ENCODE measurements around the gene E2F1. TPM values are rescaled to one million over a fixed set of nuclear protein-coding genes. Genes with fewer than 3 reads are reported as not detected.

E2F1 gene
- total RNA-seq, 2 donors from 2014 or later, result 4.6 to 23.3 TPM

DNA sequence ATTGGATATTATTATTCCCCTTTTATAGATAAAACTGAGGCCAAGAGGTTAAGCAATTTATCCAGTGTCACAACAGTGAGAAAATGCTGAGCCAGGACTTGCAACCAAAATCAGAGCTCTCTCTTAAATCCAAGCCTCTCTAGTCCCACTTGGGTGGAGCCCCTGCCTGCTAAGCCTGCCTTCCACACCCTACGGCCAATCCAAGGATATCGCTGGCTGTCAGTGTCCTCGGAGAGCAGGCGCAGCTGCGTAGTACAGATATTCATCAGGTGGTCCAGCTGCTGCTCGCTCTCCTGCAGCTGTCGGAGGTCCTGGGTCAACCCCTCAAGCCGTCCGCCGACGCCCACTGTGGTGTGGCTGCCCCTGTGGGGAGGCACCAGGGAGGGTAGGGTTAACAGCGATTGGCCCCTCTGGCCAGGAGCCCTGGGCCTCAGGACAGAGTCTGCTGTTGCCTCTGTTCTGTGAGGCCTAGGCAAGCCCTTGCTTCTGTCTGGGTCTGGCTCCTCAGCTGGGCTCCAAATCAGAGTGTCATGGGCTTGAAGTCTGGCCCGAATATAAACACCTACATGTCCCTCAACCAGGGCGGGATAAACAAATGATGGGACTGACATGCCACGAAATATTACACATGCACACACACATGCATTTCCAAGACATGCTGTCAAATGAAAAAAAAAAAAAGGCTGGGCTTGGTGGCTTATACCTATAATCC is 8.0 kb downstream of the E2F1 start:
- intact Hi-C loops (cut with DNase I), result no loop called here
- Histone ChIP-seq H3K36me3 (no peaks in the 10 kb centered on the region), H3K9me3 (no peaks in the 10 kb centered on the region), H3K4me3 (no peak overlapping the region), H3K4me1 (peaks cover 12% of the 10 kb centered on the region), H3K27me3 (no peaks in the 10 kb centered on the region), H3K27ac (no peak overlapping the region), H3K9ac (ENCODE audit: low read depth in 2 of 2, low read length in 2 of 2) (no peak overlapping the region)
- TF ChIP-seq, protein P1, sequence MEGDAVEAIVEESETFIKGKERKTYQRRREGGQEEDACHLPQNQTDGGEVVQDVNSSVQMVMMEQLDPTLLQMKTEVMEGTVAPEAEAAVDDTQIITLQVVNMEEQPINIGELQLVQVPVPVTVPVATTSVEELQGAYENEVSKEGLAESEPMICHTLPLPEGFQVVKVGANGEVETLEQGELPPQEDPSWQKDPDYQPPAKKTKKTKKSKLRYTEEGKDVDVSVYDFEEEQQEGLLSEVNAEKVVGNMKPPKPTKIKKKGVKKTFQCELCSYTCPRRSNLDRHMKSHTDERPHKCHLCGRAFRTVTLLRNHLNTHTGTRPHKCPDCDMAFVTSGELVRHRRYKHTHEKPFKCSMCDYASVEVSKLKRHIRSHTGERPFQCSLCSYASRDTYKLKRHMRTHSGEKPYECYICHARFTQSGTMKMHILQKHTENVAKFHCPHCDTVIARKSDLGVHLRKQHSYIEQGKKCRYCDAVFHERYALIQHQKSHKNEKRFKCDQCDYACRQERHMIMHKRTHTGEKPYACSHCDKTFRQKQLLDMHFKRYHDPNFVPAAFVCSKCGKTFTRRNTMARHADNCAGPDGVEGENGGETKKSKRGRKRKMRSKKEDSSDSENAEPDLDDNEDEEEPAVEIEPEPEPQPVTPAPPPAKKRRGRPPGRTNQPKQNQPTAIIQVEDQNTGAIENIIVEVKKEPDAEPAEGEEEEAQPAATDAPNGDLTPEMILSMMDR (IDR thresholded peaks at IDR 0.05), result no peak
- DNase-seq, result no peak

DNA sequence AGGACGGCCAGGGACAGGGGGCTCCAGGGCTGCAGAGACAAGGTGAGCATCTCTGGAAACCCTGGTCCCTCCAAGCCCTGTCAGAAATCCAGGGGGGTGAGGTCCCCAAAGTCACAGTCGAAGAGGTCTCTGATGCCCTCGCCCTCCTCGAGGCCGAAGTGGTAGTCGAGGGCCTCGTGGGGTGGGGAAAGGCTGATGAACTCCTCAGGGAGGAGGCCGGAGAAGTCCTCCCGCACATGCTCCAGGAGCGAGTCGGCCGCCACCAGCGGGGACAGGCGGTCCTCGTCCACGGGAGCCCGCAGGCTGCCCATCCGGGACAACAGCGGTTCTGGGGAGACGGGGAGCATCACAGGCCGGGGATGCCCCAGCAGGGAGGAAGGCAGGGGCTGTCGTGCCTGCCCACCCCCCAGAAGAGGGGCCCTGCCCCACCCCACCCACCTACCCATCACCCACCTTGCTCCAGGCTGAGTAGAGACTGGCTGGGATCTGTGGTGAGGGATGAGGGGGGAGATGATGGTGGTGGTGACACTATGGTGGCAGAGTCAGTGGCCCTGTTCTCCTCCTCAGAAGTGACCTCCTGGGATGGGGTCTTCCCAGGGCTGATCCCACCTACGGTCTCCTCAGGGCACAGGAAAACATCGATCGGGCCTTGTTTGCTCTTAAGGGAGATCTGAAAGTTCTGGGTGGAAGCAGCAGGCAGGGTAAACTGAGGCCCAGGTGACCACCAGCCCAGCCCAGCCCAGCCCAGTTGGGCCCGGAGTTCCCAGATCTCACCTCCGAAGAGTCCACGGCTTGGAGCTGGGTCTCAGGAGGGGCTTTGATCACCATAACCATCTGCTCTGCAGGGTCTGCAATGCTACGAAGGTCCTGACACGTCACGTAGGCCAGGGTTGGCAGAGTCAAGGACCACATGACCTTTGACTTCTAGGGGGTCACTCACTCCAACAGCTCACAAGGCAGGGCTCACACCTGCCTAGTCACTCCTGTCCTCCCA is 9.2 kb downstream of the E2F1 start:
- H3K27ac ChIP-seq, result no peak overlapping the region
- no peaks in the 10 kb centered on the region for H3K27me3 ChIP-seq
- intact Hi-C loops (cut with DNase I), result no loop called here
- H3K9ac ChIP-seq (ENCODE audit: low read depth in 2 of 2, low read length in 2 of 2), result no peak overlapping the region
- no peak for DNase-seq
- peaks cover 16% of the 10 kb centered on the region for H3K4me1 ChIP-seq
- TF ChIP-seq, protein P1 (IDR thresholded peaks at IDR 0.05), result no peak
- H3K36me3 ChIP-seq, result no peaks in the 10 kb centered on the region
- no peaks in the 10 kb centered on the region for H3K9me3 ChIP-seq
- H3K4me3 ChIP-seq, result no peak overlapping the region

DNA sequence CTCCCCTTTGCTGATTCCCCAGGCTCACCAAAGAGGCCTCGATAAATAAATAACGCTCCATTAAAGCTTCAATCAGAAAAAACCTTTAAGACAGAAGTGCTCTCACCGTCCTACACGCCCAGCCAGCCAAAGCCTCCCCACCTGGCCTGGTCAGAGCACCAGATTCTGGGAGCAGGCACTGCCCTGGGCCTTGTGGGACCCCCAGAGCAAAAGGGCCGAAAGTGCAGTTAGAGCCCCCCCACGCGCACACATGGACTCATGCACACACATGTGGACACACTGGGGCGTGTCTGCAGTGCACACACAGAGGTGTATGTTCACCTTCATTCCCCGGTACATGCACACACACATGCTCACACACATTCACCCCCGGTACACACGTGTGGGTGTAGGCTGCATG is 10.1 kb downstream of the E2F1 start:
- Histone ChIP-seq H3K27ac (no peak overlapping the region), H3K9ac (ENCODE audit: low read depth in 2 of 2, low read length in 2 of 2) (no peak overlapping the region), H3K27me3 (no peaks in the 10 kb centered on the region), H3K4me3 (no peak overlapping the region), H3K9me3 (no peaks in the 10 kb centered on the region), H3K4me1 (peaks cover 16% of the 10 kb centered on the region), H3K36me3 (no peaks in the 10 kb centered on the region)
- intact Hi-C loops (cut with DNase I), result no loop called here
- no peak for DNase-seq
- TF ChIP-seq, protein P1 (IDR thresholded peaks at IDR 0.05), result no peak

DNA sequence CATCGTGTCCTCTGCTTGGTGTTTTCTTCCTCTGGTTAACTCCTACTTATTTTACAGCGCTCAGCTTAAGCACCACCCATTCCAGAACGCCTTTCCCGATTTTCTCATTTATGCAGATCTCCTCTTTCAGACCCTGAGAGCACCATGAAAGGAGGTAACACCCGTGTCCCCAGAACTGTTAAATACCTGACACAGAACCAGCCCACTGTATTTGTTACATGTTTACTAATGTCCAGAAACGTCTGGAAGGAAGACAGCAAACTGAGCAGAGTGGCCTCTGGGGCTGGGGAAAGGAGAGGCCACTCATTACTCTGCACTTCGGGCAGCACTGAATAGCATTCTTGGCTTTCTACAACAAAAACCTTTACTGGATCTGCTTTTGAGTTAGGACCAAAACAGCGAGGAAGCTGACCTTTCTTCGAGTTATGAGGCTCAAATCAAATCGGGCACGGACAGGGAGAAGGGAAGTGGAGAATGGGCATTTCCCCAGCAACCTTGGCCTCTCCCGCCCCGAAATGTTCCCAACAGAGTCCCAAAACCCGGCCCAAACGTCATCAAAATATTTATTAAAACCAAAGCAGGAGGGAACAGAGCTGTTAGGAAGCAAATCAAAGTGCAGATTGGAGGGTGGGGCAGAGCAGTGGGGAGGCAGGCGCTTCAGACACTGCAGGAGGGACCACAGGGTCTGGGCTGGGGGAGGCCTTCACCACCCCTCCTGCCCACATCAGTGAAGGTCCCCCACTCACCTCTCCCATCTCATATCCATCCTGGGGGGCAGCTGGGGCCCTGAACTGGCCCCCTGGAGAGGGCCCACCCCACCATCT is 10.8 kb downstream of the E2F1 start:
- intact Hi-C loops (cut with DNase I), result no loop called here
- DNase-seq, result no peak
- no peaks in the 10 kb centered on the region for H3K9me3 ChIP-seq
- H3K27me3 ChIP-seq, result no peaks in the 10 kb centered on the region
- peak overlapping the region; percentile 75 to 79 for H3K9ac ChIP-seq (ENCODE audit: low read depth in 2 of 2, low read length in 2 of 2)
- H3K27ac ChIP-seq, result peak overlapping the region; percentile 79
- TF ChIP-seq, protein P1 (IDR thresholded peaks at IDR 0.05), result no peak
- peaks cover 16% of the 10 kb centered on the region for H3K4me1 ChIP-seq
- no peaks in the 10 kb centered on the region for H3K36me3 ChIP-seq
- H3K4me3 ChIP-seq, result peak overlapping the region; percentile 54

All from colonic mucosa (tissue), 4 donors.